Type B pancreatic cell (in vitro differentiated cells): ENCODE data around the gene FXYD6. TPM values are rescaled to one million over a fixed set of nuclear protein-coding genes. Genes with fewer than 3 reads are reported as not detected.

Source experiments
- DNase-seq: peaks from one replicate; pipeline ENCODE4 v3.0.0; 2021; ENCODE audit warnings: mixed read lengths; ENCODE audit not compliant: unreplicated experiment; ENCODE audit errors: extremely low spot score
- H3K27ac Mint-ChIP-seq: 2 replicates; pipeline ENCODE4 v1.8.0; 2021; ENCODE audit warnings: mild to moderate bottlenecking, mixed read lengths
- H3K27me3 Mint-ChIP-seq: 2 replicates; pipeline ENCODE4 v1.8.0; 2021; ENCODE audit warnings: mixed read lengths
- H3K36me3 Mint-ChIP-seq: 2 replicates; pipeline ENCODE4 v1.8.0; 2021; ENCODE audit warnings: mixed read lengths
- H3K4me1 Mint-ChIP-seq: one replicate; pipeline ENCODE4 v1.8.0; 2021; ENCODE audit warnings: mixed read lengths; ENCODE audit not compliant: unreplicated experiment
- H3K4me3 Mint-ChIP-seq: 2 replicates; pipeline ENCODE4 v1.8.0; 2021; ENCODE audit warnings: mild to moderate bottlenecking, mixed read lengths
- H3K9me3 Mint-ChIP-seq: 2 replicates; pipeline ENCODE4 v1.8.0; 2021; ENCODE audit warnings: mixed read lengths
- total RNA-seq: library from RNA; stranded (reverse); gene quantifications from 2 replicates; pipeline ENCODE4 v1.2.1, GENCODE V29; 2021; ENCODE audit warnings: low replicate concordance
- TF ChIP-seq, protein P1 (sequence below): fragments of 200-600 bp; sonication (generic); conservative IDR thresholded peaks from 2 replicates; pipeline ENCODE4 v1.5.0; 2021; ENCODE audit warnings: antibody characterized with exemption, mild to moderate bottlenecking

FXYD6 gene
- total RNA-seq, 1 donor from 2014 or later, result 66.6 TPM

DNA sequence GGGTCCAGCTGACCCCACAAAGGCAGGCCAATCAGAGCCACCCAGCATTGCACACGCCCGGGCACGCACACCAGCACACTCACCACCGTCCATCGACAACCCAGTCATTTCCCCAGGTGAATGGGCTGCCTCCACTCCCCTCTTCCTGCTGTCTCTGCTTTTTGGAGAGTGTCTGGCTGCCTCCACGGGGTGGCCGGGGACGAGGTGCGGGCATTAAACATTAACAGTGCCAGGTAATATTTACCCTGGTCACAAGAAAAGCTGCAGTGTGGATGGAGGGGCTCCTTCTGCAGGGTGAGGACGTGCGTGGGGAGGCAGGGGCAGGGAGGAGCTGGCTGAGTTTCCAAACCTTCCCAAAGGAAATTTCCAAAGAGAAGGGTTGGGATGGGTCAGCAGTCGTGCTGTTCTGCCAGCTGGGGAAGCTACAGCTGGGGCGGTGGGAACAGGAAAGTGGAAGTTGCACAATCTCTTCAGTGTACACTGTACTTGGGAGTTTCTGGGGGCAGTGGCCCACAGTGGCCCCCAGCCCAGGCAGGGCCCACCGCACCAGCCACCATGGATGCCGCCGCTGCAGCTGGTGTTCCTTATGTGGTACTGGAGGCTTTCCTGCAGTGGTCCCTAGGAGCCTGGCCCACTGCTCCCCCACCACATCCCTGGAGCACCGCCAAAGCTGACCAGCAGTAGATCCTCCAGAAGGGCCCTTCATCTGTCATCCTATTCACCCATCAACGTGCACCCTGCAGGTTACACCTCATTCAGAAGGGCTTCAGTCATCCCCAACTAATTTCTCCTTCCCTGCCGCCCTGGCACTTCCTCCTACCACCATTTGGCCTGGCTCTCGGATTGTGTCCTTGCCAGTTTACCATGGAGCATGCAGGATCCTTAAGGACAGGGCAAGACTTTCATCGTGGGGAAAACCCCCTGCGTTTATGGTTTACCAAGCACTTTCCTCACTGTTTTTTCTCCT lies 51.6 kb downstream of the FXYD6 start, which contains the start of gene FXYD2:
Gene FXYD2, minus strand, starts transcription at position 174 of the 967 bp plus-strand sequence. Its CDS starts 66 bp downstream, at position 108.
- no peaks in the 10 kb centered on the region for H3K36me3 Mint-ChIP-seq
- TF ChIP-seq, protein P1, sequence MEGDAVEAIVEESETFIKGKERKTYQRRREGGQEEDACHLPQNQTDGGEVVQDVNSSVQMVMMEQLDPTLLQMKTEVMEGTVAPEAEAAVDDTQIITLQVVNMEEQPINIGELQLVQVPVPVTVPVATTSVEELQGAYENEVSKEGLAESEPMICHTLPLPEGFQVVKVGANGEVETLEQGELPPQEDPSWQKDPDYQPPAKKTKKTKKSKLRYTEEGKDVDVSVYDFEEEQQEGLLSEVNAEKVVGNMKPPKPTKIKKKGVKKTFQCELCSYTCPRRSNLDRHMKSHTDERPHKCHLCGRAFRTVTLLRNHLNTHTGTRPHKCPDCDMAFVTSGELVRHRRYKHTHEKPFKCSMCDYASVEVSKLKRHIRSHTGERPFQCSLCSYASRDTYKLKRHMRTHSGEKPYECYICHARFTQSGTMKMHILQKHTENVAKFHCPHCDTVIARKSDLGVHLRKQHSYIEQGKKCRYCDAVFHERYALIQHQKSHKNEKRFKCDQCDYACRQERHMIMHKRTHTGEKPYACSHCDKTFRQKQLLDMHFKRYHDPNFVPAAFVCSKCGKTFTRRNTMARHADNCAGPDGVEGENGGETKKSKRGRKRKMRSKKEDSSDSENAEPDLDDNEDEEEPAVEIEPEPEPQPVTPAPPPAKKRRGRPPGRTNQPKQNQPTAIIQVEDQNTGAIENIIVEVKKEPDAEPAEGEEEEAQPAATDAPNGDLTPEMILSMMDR, result no peak
- H3K4me1 Mint-ChIP-seq, result peaks cover 5% of the 10 kb centered on the region
- peak within 1 kb of the TSS; percentile 5 for H3K4me3 Mint-ChIP-seq
- DNase-seq, result no peak
- H3K9me3 Mint-ChIP-seq, result no peaks in the 10 kb centered on the region
- peak within 1 kb of the TSS; percentile 23 for H3K27ac Mint-ChIP-seq
- peaks cover 16% of the 10 kb centered on the region for H3K27me3 Mint-ChIP-seq

DNA sequence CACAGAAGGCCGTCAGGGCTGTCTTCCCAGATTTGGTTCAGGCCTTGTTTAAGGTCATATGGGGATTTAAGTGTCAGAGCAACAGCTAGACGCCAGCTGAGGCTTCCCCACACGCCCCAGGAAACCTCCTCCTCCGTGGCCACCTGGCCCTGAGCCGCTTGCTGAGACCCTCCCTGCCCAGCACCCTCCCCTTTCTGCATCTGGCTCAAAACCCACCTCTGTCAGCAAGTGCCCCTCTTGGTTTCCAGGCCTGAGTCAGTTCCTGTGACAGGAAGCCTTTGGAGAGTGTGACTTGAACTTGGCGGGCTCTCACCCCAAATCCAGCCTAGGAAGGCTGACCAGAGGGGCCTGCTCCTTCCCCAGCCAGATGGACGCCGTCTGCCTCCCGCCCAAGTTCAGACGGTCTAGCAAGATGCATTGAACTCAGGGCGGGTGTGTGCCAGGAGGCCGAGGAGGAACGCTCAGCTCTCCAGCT lies 52.5 kb downstream of the FXYD6 start:
- no peaks in the 10 kb centered on the region for H3K36me3 Mint-ChIP-seq
- peaks cover 9% of the 10 kb centered on the region for H3K4me1 Mint-ChIP-seq
- TF ChIP-seq, protein P1, result no peak
- H3K27me3 Mint-ChIP-seq, result peaks cover 16% of the 10 kb centered on the region
- H3K4me3 Mint-ChIP-seq, result peak overlapping the region; percentile 5
- H3K27ac Mint-ChIP-seq, result no peak overlapping the region
- no peaks in the 10 kb centered on the region for H3K9me3 Mint-ChIP-seq
- DNase-seq, result no peak

DNA sequence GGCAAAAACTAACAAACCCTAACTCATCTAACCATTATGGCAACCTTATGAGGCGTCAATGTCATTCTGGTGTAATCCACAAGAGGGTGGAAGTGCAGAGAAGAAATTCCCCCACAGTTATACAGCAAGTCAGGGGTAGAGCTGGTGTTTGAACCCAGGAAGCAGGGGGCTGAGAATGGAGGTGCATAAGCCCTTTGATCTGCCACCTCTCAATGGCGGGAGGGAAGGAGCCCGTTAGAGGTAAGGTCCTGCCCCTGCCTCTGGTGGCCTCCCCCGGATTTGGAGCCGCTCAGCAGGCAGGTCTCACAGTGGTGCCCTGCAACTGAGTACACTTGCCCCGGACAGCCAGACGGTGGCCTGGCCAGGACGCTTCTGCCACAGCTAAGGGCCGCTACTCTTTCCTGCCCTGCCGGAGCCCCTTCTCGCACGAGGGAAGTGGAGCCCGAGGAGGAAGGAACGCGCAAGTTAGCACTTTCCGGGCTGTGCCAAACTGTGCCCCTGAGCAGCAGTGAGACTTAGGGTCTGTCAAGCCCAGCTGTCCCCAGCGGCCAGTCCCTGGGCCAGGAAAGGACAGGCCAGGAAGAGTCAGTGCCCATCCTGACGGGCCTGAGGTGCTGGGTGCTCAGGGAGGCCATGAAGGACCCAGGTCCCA lies 53.0 kb downstream of the FXYD6 start:
- Mint-ChIP-seq H3K9me3 (no peaks in the 10 kb centered on the region), H3K4me1 (peaks cover 11% of the 10 kb centered on the region), H3K36me3 (no peaks in the 10 kb centered on the region), H3K27ac (peak overlapping the region; percentile 9), H3K27me3 (peaks cover 16% of the 10 kb centered on the region), H3K4me3 (peak overlapping the region; percentile 44)
- no peak for DNase-seq
- TF ChIP-seq, protein P1, result peak; percentile 63

DNA sequence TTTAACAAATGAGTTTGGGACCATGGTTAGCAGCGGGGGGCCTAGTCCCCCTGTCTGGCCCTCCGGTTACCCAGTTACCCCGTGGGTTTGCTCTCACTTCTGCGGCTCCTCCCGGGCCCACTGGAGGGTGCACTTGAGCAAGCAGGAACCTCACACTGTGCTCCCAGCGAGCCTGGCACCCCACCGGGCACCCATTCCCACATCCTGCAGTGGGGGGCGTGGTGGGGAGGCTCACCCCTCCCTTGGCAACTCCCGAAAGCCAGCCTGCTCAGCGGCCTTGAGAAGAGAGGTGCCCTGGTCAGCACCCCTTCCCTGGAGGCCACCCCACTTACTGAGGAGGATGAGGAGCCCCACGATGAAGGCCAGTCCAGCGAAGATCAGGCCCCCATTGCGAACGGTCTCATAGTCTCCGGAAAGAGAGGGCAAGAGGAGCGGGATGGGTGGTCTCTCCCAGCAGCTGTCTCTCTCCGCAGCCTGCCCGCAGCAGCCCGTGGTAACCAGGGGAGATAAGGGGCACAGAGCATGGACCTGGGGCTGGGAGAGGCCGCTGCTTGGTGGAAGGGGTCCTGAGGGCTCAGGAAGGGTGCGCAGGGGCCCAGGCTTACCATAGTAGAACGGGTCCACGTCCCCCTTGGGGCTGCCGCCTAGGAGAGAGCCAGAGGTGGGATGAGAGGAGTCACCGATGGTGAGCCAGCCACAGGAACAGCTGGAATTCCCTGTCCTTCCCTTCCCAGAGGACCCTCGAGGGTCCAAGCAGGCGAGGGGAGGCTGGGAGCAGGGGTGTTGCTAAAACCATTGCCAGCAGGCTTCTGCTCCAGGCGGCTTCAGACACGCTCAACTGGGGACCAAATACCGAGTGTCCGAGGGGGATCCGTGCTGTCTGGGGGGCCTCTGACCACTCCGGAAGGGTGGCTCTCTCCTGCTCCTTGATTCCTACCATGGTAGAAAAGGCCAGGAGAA lies 54.1 kb downstream of the FXYD6 start:
- TF ChIP-seq, protein P1, result peak; percentile 70
- no peak overlapping the region for H3K4me3 Mint-ChIP-seq
- H3K27me3 Mint-ChIP-seq, result peaks cover 16% of the 10 kb centered on the region
- no peaks in the 10 kb centered on the region for H3K9me3 Mint-ChIP-seq
- peak overlapping the region; percentile 9 for H3K27ac Mint-ChIP-seq
- no peak for DNase-seq
- H3K36me3 Mint-ChIP-seq, result no peaks in the 10 kb centered on the region
- H3K4me1 Mint-ChIP-seq, result peaks cover 18% of the 10 kb centered on the region

DNA sequence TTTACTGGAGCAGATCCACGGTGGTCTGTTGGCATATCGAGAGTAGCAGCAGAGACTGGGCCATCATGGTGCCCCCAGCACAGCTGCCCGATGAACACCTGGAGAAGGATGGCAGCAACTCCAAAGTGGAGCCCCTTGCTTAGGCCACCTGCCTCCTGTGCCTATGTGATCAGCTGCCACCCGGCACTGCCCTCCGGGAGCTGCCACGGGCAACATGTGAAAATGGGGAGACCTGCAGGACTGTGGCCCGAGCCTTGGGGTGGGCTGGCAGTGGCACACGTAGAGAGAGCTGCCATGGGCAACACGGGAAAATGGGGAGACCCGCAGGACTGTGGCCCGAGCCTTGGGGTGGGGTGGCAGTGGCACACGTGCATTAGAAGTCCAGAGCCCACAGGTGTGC lies 55.0 kb downstream of the FXYD6 start:
- no peak for DNase-seq
- peaks cover 23% of the 10 kb centered on the region for H3K4me1 Mint-ChIP-seq
- no peak overlapping the region for H3K27ac Mint-ChIP-seq
- H3K9me3 Mint-ChIP-seq, result no peaks in the 10 kb centered on the region
- H3K4me3 Mint-ChIP-seq, result no peak overlapping the region
- no peaks in the 10 kb centered on the region for H3K36me3 Mint-ChIP-seq
- TF ChIP-seq, protein P1, result no peak
- peaks cover 11% of the 10 kb centered on the region for H3K27me3 Mint-ChIP-seq
